Progenitor cell of endocrine pancreas (in vitro differentiated cells): ENCODE results near the gene TTLL4. TPM values are rescaled to one million over a fixed set of nuclear protein-coding genes. Genes with fewer than 3 reads are reported as not detected.

Experiments used
- DNase-seq: peaks from one replicate; pipeline ENCODE4 v3.0.0; 2021; ENCODE audit warnings: low spot score; ENCODE audit not compliant: unreplicated experiment
- H3K27ac Mint-ChIP-seq: 2 replicates; pipeline ENCODE4 v1.8.0; 2021; ENCODE audit warnings: mild to moderate bottlenecking, moderate library complexity, mixed read lengths
- H3K27me3 Mint-ChIP-seq: 2 replicates; pipeline ENCODE4 v1.8.0; 2021; ENCODE audit warnings: mixed read lengths
- H3K36me3 Mint-ChIP-seq: 2 replicates; pipeline ENCODE4 v1.8.0; 2022; ENCODE audit warnings: mixed read lengths; ENCODE audit not compliant: insufficient read depth
- H3K4me1 Mint-ChIP-seq: 2 replicates; pipeline ENCODE4 v1.8.0; 2021; ENCODE audit warnings: low read depth, mixed read lengths
- H3K4me3 Mint-ChIP-seq: 2 replicates; pipeline ENCODE4 v1.8.0; 2021; ENCODE audit warnings: low read depth, mild to moderate bottlenecking, moderate library complexity, mixed read lengths
- H3K9me3 Mint-ChIP-seq: 2 replicates; pipeline ENCODE4 v1.8.0; 2021; ENCODE audit warnings: low read depth, mixed read lengths
- CTCF ChIP-seq: fragments of 200-600 bp; sonication (generic); IDR thresholded peaks from one replicate; pipeline ENCODE4 v1.5.0; 2021; ENCODE audit warnings: antibody characterized with exemption, mild to moderate bottlenecking; ENCODE audit not compliant: unreplicated experiment
- total RNA-seq: library from RNA; stranded (reverse); gene quantifications from 2 replicates; pipeline ENCODE4 v1.2.1, GENCODE V29; 2021

TTLL4 gene
- total RNA-seq, 1 donor from 2014 or later = 93.4 TPM

DNA sequence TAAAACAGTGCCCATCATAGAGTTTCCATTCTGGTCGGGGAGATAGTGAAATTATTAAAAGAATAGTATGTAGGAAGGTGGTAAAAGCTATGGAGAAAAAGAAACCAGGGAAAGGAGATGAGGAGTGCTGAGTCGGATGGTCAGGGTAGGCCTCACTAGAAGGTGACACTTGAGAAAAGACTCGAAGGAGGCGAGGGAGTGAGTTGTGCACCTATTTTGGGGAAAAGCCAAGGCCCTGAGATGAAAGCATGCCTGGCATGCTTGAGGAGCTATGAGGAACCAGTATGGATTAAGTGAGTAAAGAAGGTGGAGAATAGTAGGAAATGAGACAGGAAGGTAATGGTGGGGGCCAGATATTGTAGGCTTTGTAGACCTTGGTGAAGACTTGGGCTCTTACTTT, 7.3 kb upstream of the TTLL4 start:
- Mint-ChIP-seq H3K27me3 (no peaks in the 10 kb centered on the region), H3K4me1 (no peaks in the 10 kb centered on the region), H3K4me3 (no peak overlapping the region), H3K36me3 (peaks cover 10% of the 10 kb centered on the region), H3K9me3 (no peaks in the 10 kb centered on the region), H3K27ac (no peak overlapping the region)
- no peak for DNase-seq
- TF ChIP-seq CTCF = no peak

DNA sequence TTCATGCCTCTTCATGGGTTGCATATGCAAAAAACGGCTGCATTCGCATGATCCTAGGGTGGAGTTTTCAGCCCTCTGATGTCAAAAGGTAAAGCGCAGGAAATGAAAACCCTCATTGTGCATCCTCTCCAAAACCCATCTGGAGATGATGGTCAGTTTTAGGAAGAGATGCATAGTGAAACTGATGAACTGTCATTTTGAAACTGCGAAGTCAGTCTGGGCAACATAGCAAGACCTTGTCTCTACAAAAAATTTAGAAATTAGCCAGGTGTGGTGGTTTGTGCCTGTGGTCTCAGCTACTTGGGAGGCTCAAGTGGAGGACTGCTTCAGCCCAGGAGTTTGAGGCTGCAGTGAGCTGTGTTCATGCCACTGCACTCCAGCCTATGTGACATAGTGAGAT, 2.5 kb upstream of the TTLL4 start:
- Mint-ChIP-seq H3K4me1 (peaks cover 9% of the 10 kb centered on the region), H3K36me3 (peaks cover 1% of the 10 kb centered on the region), H3K27me3 (no peaks in the 10 kb centered on the region), H3K4me3 (no peak overlapping the region), H3K27ac (no peak overlapping the region), H3K9me3 (no peaks in the 10 kb centered on the region)
- no peak for DNase-seq
- TF ChIP-seq CTCF = no peak

- DNase-seq = no peak
- H3K36me3 Mint-ChIP-seq = no peaks in the 10 kb centered on the region
- peaks cover 12% of the 10 kb centered on the region for H3K4me1 Mint-ChIP-seq
- no peak for TF ChIP-seq CTCF
- H3K27me3 Mint-ChIP-seq = no peaks in the 10 kb centered on the region
- H3K27ac Mint-ChIP-seq = no peak overlapping the region
- H3K9me3 Mint-ChIP-seq = no peaks in the 10 kb centered on the region
- H3K4me3 Mint-ChIP-seq = peak overlapping the region; percentile 96
Observed at GRCh38 chr2:218709908-218710307, 727 bp upstream of the TTLL4 start.

GRCh38 chr2:218710334-218710686, 325 bp upstream of the TTLL4 start:
- no peaks in the 10 kb centered on the region for H3K9me3 Mint-ChIP-seq
- H3K4me3 Mint-ChIP-seq = peak overlapping the region; percentile 96
- H3K27ac Mint-ChIP-seq = no peak overlapping the region
- H3K4me1 Mint-ChIP-seq = peaks cover 12% of the 10 kb centered on the region
- DNase-seq = no peak
- H3K36me3 Mint-ChIP-seq = no peaks in the 10 kb centered on the region
- TF ChIP-seq CTCF = no peak
- H3K27me3 Mint-ChIP-seq = no peaks in the 10 kb centered on the region

GRCh38 chr2:218711550-218711929, 905 bp downstream of the TTLL4 start:
- Mint-ChIP-seq H3K36me3 (peaks cover 2% of the 10 kb centered on the region), H3K9me3 (no peaks in the 10 kb centered on the region), H3K27me3 (no peaks in the 10 kb centered on the region), H3K4me3 (peak overlapping the region; percentile 96), H3K27ac (peak overlapping the region; percentile 99), H3K4me1 (peaks cover 12% of the 10 kb centered on the region)
- TF ChIP-seq CTCF = no peak
- no peak for DNase-seq
